ENCODE data around the gene RENBP. TPM values are rescaled to one million over a fixed set of nuclear protein-coding genes. Genes with fewer than 3 reads are reported as not detected.

RENBP gene
- total RNA-seq, 1 donor from 2014 or later, result 8.6 TPM

GRCh38 chrX:153938226-153938786, 6.1 kb downstream of the RENBP start:
- intact Hi-C loops (cut with DNase I), result no loop called here
- no peak for DNase-seq (ENCODE audit: low spot score)

GRCh38 chrX:153937056-153937455, 7.4 kb downstream of the RENBP start:
- no peak for DNase-seq (ENCODE audit: low spot score)
- intact Hi-C loops (cut with DNase I), result no loop called here

- intact Hi-C loops (cut with DNase I), result loop anchor here (2.0 kb wide), 1 partner anchor 35 kb away; the partner anchor contains the start of gene HCFC1
These were observed 9.1 kb downstream of the RENBP start for GRCh38 chrX:153935326-153935851.

GRCh38 chrX:153934762-153935325, 9.6 kb downstream of the RENBP start, which contains the start of gene NAA10:
NAA10 (minus strand) TSS chrX:153935037; CDS start chrX:153934904, 133 bp downstream.
- DNase-seq (ENCODE audit: low spot score), result peak; percentile 89
- intact Hi-C loops (cut with DNase I), result loop anchor here (2.0 kb wide), 1 partner anchor 36 kb away; the partner anchor contains the start of gene HCFC1

More at GRCh38 chrX:153935326-153935851, 9.1 kb downstream of the RENBP start:
- DNase-seq (ENCODE audit: low spot score), result no peak

- intact Hi-C loops (cut with DNase I), result loop anchor here (2.0 kb wide), 1 partner anchor 37 kb away; the partner anchor contains the start of gene HCFC1
These were observed 10.2 kb downstream of the RENBP start for GRCh38 chrX:153934148-153934761.

GRCh38 chrX:153933748-153934147, 10.7 kb downstream of the RENBP start:
- no peak for DNase-seq (ENCODE audit: low spot score)
- intact Hi-C loops (cut with DNase I), result loop anchor here (2.0 kb wide), 1 partner anchor 37 kb away; the partner anchor contains the start of gene HCFC1

More at GRCh38 chrX:153934148-153934761, 10.2 kb downstream of the RENBP start:
- no peak for DNase-seq (ENCODE audit: low spot score)

GRCh38 chrX:153932220-153932915, 12.1 kb downstream of the RENBP start:
- DNase-seq (ENCODE audit: low spot score), result no peak
- intact Hi-C loops (cut with DNase I), result no loop called here

- DNase-seq (ENCODE audit: low spot score), result no peak
- intact Hi-C loops (cut with DNase I), result no loop called here
These were observed 12.7 kb downstream of the RENBP start for GRCh38 chrX:153931748-153932147.

GRCh38 chrX:153931151-153931550, 13.3 kb downstream of the RENBP start:
- no peak for DNase-seq (ENCODE audit: low spot score)

GRCh38 chrX:153930011-153930910, 14.2 kb downstream of the RENBP start:
- intact Hi-C loops (cut with DNase I), result no loop called here
- no peak for DNase-seq (ENCODE audit: low spot score)

More at GRCh38 chrX:153931151-153931550, 13.3 kb downstream of the RENBP start:
- intact Hi-C loops (cut with DNase I), result no loop called here

- intact Hi-C loops (cut with DNase I), result no loop called here
- no peak for DNase-seq (ENCODE audit: low spot score)
These were observed 14.9 kb downstream of the RENBP start for GRCh38 chrX:153929576-153929975.

- DNase-seq (ENCODE audit: low spot score), result no peak
- intact Hi-C loops (cut with DNase I), result loop anchor here (1.0 kb wide), 1 partner anchor 135 kb away; the partner anchor contains the start of genes IDH3G and SSR4
These were observed 15.6 kb downstream of the RENBP start for GRCh38 chrX:153928846-153929245.

- intact Hi-C loops (cut with DNase I), result loop anchor here (1.0 kb wide), 1 partner anchor 134 kb away; the partner anchor contains the start of genes IDH3G and SSR4
- DNase-seq (ENCODE audit: low spot score), result peak; percentile 98
These were observed 16.3 kb downstream of the RENBP start for GRCh38 chrX:153927922-153928760.

GRCh38 chrX:153927672-153927921, 16.8 kb downstream of the RENBP start:
- intact Hi-C loops (cut with DNase I), result no loop called here
- no peak for DNase-seq (ENCODE audit: low spot score)

GRCh38 chrX:153926858-153927671, 17.4 kb downstream of the RENBP start:
- intact Hi-C loops (cut with DNase I), result no loop called here
- peak; percentile 93 for DNase-seq (ENCODE audit: low spot score)

- no peak for DNase-seq (ENCODE audit: low spot score)
- intact Hi-C loops (cut with DNase I), result no loop called here
These were observed 17.9 kb downstream of the RENBP start for GRCh38 chrX:153926552-153926857.

GRCh38 chrX:153925739-153926551, 18.5 kb downstream of the RENBP start, which contains the start of gene ARHGAP4:
ARHGAP4 (minus strand) TSS chrX:153926264; CDS start chrX:153926202, 62 bp downstream.
- intact Hi-C loops (cut with DNase I), result no loop called here
- no peak for DNase-seq (ENCODE audit: low spot score)
